GM19043 (cell line): ENCODE measurements around the gene HOXB3.

ENCODE experiments used
- ATAC-seq: cut with Tn5 transposase; IDR thresholded peaks from one replicate; pipeline ENCODE4 v1.9.1; 2021; ENCODE audit warnings: low read depth; ENCODE audit not compliant: unreplicated experiment

Gene HOXB3

GRCh38 chr17:48588528-48588927 lies 1.5 kb downstream of the HOXB3 start:
- ATAC-seq = no peak

- ATAC-seq = no peak
These were observed 2.0 kb downstream of the HOXB3 start for GRCh38 chr17:48588074-48588415.

- no peak for ATAC-seq
These were observed 2.6 kb downstream of the HOXB3 start for GRCh38 chr17:48587276-48588073.

- no peak for ATAC-seq
These were observed 3.4 kb downstream of the HOXB3 start for GRCh38 chr17:48586355-48587258.

- no peak for ATAC-seq
These were observed 5.8 kb downstream of the HOXB3 start for GRCh38 chr17:48584223-48584741.

- ATAC-seq = no peak
These were observed 6.3 kb downstream of the HOXB3 start for GRCh38 chr17:48583708-48584222.

GRCh38 chr17:48582750-48583069 lies 7.3 kb downstream of the HOXB3 start:
- ATAC-seq = no peak

GRCh38 chr17:48579760-48580554 lies 10.1 kb downstream of the HOXB3 start:
- ATAC-seq = no peak

- no peak for ATAC-seq
These were observed 10.6 kb downstream of the HOXB3 start for GRCh38 chr17:48579471-48579759.

- no peak for ATAC-seq
These were observed 11.2 kb downstream of the HOXB3 start for GRCh38 chr17:48578616-48579470.

GRCh38 chr17:48577946-48578615 lies 12.0 kb downstream of the HOXB3 start, which contains the start of gene HOXB4:
TSS of gene HOXB4 (minus strand) at chr17:48578350. CDS start at chr17:48578319, 31 bp downstream.
- ATAC-seq = no peak

- ATAC-seq = no peak
These were observed 12.6 kb downstream of the HOXB3 start for GRCh38 chr17:48577330-48577945.

GRCh38 chr17:48576479-48577309 lies 13.3 kb downstream of the HOXB3 start:
- ATAC-seq = no peak

GRCh38 chr17:48575673-48576478 lies 14.2 kb downstream of the HOXB3 start:
- no peak for ATAC-seq

GRCh38 chr17:48575066-48575582 lies 14.9 kb downstream of the HOXB3 start:
- no peak for ATAC-seq

- no peak for ATAC-seq
These were observed 15.5 kb downstream of the HOXB3 start for GRCh38 chr17:48574505-48575065.
